ENCODE results near the gene SH3BP2.

GRCh38 chr4:2856266-2856665 is 63.4 kb downstream of the SH3BP2 start:
- no peak for TF ChIP-seq EZH2phosphoT487 (IDR thresholded peaks at IDR 0.05; ENCODE audit: borderline replicate concordance)
- TF ChIP-seq, protein P1, sequence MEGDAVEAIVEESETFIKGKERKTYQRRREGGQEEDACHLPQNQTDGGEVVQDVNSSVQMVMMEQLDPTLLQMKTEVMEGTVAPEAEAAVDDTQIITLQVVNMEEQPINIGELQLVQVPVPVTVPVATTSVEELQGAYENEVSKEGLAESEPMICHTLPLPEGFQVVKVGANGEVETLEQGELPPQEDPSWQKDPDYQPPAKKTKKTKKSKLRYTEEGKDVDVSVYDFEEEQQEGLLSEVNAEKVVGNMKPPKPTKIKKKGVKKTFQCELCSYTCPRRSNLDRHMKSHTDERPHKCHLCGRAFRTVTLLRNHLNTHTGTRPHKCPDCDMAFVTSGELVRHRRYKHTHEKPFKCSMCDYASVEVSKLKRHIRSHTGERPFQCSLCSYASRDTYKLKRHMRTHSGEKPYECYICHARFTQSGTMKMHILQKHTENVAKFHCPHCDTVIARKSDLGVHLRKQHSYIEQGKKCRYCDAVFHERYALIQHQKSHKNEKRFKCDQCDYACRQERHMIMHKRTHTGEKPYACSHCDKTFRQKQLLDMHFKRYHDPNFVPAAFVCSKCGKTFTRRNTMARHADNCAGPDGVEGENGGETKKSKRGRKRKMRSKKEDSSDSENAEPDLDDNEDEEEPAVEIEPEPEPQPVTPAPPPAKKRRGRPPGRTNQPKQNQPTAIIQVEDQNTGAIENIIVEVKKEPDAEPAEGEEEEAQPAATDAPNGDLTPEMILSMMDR (conservative IDR thresholded peaks at IDR 0.05; ENCODE audit: low read length), result no peak
